Omental fat pad (tissue), 4 donors: ENCODE measurements around the gene TNNC1. TPM values are rescaled to one million over a fixed set of nuclear protein-coding genes. Genes with fewer than 3 reads are reported as not detected.

Experiments
- ATAC-seq: fragments of 150-250 bp; one replicate; pipeline ENCODE4 v1.9.1; 2016; ENCODE audit warnings: mild to moderate bottlenecking, moderate library complexity; ENCODE audit not compliant: low FRiP score
- DNase-seq: peaks from one replicate; pipeline ENCODE4 v3.0.0-alpha.2; 2019; ENCODE audit warnings: low spot score
- CTCF ChIP-seq, 3 donors: fragments of 450-650 bp; IDR thresholded peaks; one replicate each; pipeline ENCODE4 v1.5.1; 2016 to 2017; ENCODE audit warnings: antibody characterized with exemption in 3 of 3, mild to moderate bottlenecking in 3 of 3, moderate library complexity in 2 of 3
- total RNA-seq, 4 donors: library from RNA; depleted of rRNA; stranded (reverse); fragments of >200 nt; gene quantifications; one replicate each; pipeline ENCODE4 v1.1.0, GENCODE V29; 2016

The TNNC1 gene
- total RNA-seq, 4 donors from 2014 or later: 2.4 to 2.5 TPM; not detected in 2

GRCh38 chr3:52406791-52407510, 46.9 kb downstream of the TNNC1 start:
- ATAC-seq (no peak), DNase-seq (no peak)

GRCh38 chr3:52406231-52406661, 47.6 kb downstream of the TNNC1 start:
- TF ChIP-seq CTCF (IDR thresholded peaks at IDR 0.05): no peak
- no peak for ATAC-seq
- no peak for DNase-seq

More at GRCh38 chr3:52406791-52407510, 46.9 kb downstream of the TNNC1 start:
- TF ChIP-seq CTCF (IDR thresholded peaks at IDR 0.05): no peak

DNA sequence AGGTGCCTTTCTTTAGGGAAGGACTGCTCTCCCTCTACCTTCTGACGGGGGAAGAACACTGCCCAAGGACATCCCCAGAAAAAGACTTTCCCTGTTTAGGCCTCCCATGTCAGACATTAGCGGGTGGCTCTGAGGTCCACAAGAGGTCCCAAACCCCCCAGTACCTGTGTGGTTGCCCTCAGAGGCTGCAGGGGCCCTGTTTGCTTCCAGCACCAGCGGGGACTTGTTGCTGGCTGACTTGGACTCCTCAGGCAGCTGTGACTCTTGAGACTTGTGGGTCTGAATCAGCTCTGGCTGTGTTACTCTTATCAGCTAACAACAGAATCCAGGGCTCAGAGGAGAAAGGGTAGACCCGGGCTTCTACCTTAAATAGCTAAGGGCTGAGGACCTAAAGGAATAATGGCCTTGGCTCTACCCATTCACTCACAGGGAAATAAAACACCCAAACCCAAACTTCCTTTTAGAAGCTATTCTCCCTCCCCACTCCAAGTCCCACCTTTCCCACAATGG, 48.2 kb downstream of the TNNC1 start:
- no peak for ATAC-seq
- no peak for DNase-seq
- no peak for TF ChIP-seq CTCF (IDR thresholded peaks at IDR 0.05)

GRCh38 chr3:52405066-52405465, 48.8 kb downstream of the TNNC1 start:
- ATAC-seq: no peak
- DNase-seq: no peak
- TF ChIP-seq CTCF (IDR thresholded peaks at IDR 0.05): no peak

DNA sequence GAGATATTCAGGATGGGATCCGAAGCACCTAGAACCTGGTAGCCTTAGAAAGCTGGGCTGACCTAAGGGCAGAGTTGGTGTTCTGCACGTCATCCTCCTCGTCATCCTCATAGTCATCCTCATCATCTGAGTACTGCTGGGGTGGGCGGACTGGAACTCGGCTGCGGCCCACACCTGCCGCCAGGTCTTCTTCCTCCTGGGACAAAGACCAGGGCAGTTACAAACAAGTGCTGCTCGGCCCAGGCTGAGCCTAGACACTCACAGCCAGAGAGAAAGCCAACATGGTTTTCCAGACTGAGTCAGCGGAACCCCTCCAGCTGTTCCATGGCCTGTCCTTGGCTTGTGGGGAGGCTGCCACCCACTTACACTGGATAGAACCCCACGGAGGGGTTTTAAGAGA, 49.5 kb downstream of the TNNC1 start:
- ATAC-seq: no peak
- no peak for DNase-seq
- TF ChIP-seq CTCF (IDR thresholded peaks at IDR 0.05): no peak

DNA sequence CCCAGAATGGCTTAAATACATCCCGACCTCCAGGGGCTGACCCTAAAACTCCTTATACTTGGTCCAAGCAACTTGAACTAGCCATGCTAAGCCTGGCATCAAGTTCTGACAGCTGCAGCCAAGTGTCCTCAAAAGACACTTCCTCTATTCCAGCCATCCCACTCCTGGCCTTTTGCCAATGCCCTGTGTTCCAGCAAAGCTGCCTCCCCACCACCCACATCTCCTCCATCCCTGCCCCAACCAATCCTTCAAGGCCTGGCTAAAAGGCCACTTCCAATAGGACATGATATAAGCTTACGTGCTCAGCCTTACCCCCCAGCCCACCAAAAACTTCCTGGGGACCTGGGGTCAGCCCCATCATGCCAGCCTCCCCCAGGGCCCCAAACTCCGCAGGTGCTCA, 49.9 kb downstream of the TNNC1 start:
- ATAC-seq: no peak
- no peak for DNase-seq
- no peak for TF ChIP-seq CTCF (IDR thresholded peaks at IDR 0.05)

DNA sequence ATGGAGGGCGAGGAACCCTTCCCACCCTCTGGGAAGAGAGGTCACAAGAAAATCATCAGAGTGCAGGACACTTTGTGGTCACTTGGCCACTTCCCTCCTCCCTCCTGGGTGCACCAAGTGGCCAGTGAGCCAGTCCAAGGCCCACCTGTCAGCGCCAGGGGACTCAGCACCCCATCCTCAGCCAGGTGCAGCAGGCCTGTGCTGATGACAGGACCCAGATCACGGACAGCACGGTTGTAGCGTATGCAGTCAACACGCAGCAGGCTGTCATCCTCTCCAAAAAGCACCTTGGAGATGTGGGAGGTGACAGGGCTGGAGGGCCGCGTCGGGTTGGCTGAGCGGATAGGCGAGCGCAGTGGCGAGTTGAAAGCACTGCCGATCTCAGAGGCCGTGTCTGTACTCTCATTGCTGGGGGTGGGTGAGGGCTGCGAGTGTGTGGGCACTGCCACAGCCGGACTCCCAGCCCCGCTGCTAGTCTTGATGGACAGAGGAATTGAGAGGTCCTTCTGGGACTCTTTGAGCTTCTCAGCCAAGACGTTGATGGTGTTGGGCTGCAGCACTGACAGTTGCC, 50.5 kb downstream of the TNNC1 start:
- no peak for DNase-seq
- no peak for ATAC-seq
- no peak for TF ChIP-seq CTCF (IDR thresholded peaks at IDR 0.05)
